HG02763 (cell line): Measurements from ENCODE around the gene CDH24.
A peak's percentile ranks its signal among the peaks of the same experiment; 100 is the strongest.

Source experiments
- ATAC-seq: cut with Tn5 transposase; IDR thresholded peaks from one replicate; pipeline ENCODE4 v1.9.1; 2021; ENCODE audit warnings: mild to moderate bottlenecking, moderate library complexity; ENCODE audit not compliant: unreplicated experiment

CDH24 gene

DNA sequence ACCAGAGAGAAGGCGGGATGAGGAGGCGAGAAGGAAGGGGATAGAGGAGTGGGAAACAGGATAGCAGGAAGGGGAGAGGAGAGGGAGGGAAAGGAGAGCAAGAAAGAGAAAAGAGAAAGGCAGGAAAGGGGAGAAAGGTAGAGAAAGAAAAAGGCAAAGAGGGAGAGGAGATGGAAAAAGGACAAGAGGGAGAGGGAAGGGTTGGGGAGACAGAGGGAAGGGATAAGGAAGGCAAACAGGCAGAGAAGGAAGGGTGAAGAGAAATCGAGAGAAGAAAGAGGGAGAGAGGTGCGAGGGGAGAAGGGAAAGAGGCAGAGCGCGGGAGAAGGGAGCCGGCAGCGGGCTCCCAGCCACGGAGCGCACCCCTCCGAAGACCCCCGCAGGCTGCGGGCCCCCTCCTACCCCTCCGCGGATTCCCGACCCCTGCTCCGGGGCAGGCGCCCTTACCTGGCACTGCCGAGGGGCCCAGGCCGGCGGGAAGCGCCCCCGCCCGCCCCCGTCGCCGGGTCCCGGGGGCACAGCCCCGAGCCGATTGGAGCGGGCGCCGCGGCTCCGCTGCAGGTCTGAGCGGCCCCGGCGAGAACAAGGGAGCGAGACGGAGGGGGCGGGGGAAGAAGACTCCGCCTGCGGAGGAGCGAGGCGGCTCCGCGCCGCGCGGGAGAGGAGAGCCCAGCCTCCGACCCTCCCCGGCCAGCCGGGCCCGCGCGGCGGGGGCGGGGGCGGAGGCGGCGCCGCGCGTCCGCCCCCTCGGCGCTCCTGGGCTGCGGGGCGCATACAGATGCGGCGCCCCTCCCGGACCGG lies at the start of gene CDH24:
Gene CDH24, minus strand, starts transcription at position 565 of the 801 bp plus-strand sequence. CDS start 1,787 bp downstream, outside the sequence.
- peak; percentile 44 for ATAC-seq

GRCh38 chr14:23106747-23107045 lies 49.4 kb upstream of the CDH24 start:
- ATAC-seq: no peak

DNA sequence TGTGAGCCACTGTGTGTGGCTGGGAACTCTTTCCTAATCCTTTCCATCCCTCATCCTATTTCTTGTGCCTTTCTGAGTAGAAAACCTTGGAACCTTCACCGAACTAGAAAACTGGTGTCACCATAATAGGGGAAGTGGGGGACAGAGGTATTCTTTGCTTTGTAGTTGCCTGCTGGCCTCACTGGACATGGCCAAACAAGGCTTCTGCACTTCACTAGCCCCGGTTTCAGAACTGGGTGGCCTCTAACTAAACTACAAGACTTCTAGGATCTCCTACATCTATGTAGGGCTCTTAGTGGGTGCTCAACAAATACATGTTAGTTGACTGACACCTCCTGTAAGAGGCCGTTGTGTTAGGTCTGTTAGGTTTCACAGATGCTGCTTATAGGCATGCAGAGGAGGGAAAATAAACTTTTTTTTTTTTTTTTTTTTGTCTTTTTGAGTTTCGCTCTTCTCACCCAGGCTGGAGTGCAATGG lies 48.1 kb upstream of the CDH24 start:
- ATAC-seq: no peak

- ATAC-seq: no peak
These were observed 47.4 kb upstream of the CDH24 start, which contains the start of gene CIROP for GRCh38 chr14:23104591-23105347. CIROP (minus strand) TSS chr14:23104989; CDS start chr14:23104920, 69 bp downstream.

- ATAC-seq: no peak
These were observed 46.8 kb upstream of the CDH24 start for GRCh38 chr14:23104070-23104590.

- no peak for ATAC-seq
These were observed 46.3 kb upstream of the CDH24 start for GRCh38 chr14:23103581-23103980.

DNA sequence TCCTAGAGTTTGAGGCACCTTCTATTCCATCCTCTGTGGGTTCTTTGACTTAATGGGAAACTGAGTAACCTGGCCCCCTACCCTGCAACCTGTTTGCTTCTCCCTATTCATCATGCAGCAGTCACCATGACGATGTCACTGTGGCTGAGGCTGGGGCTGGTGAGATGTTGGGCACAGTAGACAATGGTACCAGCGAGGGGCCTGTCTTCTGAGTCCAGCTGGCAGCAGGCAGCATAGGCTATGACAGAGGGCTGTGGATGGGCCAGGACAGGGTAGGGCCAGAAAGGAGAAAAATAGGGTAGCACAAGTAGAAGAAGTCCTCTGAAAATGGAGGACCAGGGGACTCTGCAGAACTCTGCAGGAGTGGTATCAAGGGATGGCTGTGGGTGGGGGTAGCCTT lies 45.5 kb upstream of the CDH24 start:
- ATAC-seq: no peak

DNA sequence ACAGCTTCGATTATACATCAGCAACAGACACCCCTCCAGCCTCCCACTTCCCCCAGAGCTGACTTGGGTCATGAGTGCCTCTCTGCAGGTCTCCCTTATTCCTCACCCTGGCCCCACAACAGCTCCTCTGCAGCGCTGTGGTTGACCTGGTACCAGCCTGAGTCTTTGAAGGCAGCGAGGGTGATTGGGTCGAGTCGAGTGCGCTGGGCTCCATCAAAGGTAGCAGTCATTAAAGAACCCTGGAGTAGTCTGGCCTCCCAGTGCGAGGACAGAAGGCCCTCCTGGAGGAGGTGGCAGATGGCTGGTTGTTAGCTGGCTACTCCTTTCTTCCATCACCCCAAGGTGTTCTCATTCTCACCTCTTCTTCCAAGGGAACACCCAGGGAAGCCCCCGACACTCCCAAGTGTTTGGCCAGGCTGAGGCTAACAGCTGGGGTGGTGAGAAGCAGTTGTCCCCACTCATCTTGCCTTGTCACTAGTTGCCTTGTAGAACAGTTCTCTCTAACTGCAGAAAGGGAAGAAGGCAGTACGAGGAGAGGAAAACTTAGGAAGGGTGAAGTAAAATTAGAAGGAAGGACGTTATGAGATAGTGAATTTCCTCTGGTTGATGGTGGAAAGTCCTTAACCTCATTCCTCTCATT lies 44.8 kb upstream of the CDH24 start:
- ATAC-seq: no peak

DNA sequence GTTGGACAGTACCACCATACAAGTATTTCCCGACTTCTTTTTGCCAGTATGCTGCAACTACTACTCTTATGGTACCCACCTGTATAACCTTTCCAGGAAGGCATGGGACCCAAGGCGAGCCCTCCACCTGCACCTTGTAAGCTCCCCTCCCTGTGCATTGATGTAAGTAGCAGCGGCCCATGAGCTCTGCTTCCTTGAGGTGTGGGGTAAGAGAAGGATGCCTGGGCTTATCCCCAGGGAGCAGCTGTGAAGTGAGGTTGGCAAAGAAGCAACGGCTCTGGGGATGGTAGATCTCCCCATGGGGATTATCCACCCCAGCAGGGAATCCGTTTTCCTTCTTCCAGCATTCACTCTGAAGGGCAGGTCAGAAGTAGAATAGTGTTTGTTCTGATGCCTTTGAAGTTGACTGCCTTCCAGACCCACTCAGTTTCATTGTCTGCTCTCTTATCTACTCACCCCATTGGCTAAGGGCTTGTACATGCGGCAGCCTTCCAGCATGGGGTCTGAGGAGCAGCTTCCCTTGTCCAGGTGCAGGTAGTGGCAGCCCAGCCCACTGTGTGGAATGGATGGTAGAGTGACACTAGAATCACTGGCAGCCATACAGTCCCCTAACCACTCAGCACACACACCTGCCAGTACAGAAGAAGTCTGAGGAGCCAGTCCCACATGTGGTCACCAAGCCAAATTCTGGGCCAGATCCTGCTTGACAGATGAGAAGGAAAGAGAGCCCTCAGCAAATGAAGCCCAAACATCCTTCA lies 44.1 kb upstream of the CDH24 start:
- ATAC-seq: no peak

DNA sequence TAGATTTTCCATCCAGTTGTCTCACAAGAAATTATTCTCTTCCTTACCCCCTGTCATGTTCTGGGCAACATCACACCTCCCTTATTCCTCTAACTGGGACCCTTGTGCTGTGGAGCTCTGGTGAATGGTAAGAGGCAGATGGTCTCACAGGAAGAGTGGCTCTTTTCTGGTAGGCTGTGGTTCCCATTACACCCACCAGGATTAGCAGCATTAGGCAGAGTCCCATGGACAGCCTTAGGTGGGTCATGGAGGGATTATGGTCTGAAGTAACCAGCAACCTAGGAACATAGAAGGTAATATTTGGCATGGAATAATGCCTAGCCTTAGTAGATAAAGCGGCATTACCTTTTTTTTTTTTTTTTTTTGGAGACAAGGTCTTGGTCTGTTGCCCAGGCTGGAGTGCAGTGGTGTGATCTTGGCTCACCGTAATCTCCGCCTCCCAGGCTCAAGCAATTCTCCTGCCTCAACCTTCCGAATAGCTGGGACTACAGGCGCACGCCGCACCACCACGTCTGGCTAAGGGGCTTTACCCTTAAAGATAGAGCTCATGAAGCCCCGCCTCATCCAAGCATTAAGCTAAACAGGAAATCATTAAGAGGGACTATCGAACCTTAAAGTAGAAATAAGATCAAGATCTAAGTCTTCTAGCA lies 42.0 kb upstream of the CDH24 start:
- no peak for ATAC-seq

GRCh38 chr14:23097786-23098185 lies 40.5 kb upstream of the CDH24 start:
- ATAC-seq: no peak

DNA sequence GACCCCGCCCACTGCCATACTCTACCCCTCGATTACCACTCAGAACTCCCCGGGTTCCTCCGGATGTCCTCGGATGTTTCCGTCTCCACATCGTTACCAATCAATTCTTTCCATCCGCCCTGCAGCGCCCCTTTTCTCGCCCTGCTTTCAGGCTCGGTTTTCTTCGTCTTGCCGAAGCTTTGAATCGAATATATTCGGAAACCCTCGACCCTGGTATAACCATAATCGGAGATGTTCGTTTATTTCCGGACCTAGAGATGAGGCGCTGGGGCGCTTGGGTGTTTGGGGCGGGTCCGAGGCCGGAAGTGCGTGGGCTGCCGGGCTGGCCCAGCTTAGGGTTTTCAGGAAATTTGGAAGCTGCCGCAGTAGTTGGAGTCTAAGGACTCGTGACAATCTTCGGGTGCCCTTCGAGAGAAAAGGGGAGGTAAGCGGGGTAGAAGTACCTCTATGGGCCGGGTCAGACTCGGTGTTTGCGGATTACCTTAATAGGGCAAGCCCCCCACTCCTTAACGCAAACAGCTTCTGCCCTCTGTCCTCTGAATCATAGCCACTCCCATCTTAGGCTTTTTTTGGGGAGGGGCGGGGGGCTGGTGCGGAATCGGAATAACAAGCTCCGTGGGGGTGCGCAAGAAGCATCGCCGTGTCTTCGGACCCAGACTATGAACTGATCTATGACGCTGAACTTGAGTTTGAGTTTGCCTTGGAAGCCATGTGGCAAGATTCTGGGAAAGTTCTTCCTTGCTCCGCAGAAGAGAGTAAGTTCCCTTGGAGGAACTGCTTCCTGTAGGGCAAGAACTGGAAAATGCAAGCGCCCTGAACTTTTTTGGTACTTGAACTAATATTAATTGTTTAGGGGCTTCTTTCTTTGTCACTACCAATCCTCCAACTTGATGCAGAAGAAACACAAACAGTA lies 38.1 kb upstream of the CDH24 start, which contains the start of gene C14orf119:
Gene C14orf119, plus strand, starts transcription at position 310 of the 913 bp plus-strand sequence. CDS start 2,154 bp downstream, outside the sequence.
- ATAC-seq: peak; percentile 89

- peak; percentile 41 for ATAC-seq
These were observed 37.4 kb upstream of the CDH24 start, which contains the start of gene ACIN1 for GRCh38 chr14:23094666-23095195. ACIN1 (minus strand) TSS chr14:23095136; CDS start chr14:23095112, 24 bp downstream.

DNA sequence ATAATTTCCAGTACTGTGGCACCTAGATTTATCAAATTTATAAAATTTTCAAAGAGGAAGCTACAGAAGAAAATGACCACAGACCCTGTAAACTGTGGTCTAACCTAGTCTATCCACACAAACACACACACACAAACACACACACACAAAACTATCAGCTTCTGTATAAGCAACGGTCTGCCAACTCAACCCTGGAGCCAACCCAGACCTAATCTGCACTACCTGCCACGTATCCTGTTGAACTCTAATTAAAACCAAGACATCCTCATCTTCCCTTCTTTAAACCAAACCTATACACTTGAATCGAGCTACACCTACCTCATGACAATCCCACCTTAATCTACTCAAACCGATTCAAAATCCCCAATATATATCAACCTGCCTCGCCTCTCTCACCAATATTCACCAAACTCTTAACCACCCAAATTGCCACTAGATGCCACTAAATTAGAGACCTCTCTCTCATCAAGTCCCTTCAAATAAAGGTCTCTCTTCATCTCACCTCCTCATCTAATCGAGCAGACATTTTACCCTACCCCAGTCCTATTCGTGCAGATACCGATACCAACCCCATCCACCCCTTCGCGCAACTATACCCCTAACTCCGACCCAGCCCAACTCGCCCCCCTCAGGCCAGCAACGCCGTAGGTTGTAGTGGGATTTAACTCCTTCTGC lies 36.8 kb upstream of the CDH24 start:
- no peak for ATAC-seq

DNA sequence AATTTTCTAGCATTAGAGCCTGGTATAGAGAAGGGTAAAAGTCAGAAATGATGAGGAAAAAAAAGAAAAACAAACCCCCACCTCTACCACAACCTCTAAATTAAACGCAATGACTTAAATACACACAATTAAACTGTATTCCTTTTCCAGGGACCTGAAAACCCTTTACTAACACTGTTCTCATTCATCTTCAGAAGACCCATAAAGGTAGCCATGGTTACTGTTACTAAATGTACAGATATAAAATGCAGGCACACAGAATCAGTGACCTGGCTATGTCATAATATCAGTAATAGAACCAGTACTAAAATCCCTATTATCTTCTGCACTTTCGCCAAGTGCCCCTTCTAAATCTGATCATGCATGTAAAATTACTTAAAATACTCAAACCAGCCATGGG lies 36.2 kb upstream of the CDH24 start:
- no peak for ATAC-seq

GRCh38 chr14:23093104-23093503 lies 35.8 kb upstream of the CDH24 start:
- no peak for ATAC-seq

GRCh38 chr14:23091294-23092225 lies 34.2 kb upstream of the CDH24 start:
- no peak for ATAC-seq
